Measurements from ENCODE around the gene SLC66A3. TPM values are rescaled to one million over a fixed set of nuclear protein-coding genes. Genes with fewer than 3 reads are reported as not detected.

Gene SLC66A3
- total RNA-seq, 1 experiment from 2014 or later: 13.3 TPM

- H3K9me3 Mint-ChIP-seq: no peaks in the 10 kb centered on the region
- H3K4me2 ChIP-seq (ENCODE audit: insufficient read depth, insufficient read length, low read length): no peak overlapping the region
- no peak overlapping the region for H2BK20ac ChIP-seq (ENCODE audit: low read depth, low read length, poor library complexity, severe bottlenecking)
- H3K4me3 Mint-ChIP-seq: no peak overlapping the region
- H2BK120ac ChIP-seq (ENCODE audit: low read depth, low read length, poor library complexity, severe bottlenecking): no peak overlapping the region
- no peaks in the 10 kb centered on the region for H4K20me1 ChIP-seq (ENCODE audit: control insufficient read depth, insufficient read depth, insufficient read length)
- H2AK5ac ChIP-seq (ENCODE audit: insufficient read length, low read length): no peak overlapping the region
- H4K91ac ChIP-seq (ENCODE audit: insufficient read length, low read depth, low read length): no peak overlapping the region
- H3K79me1 ChIP-seq (ENCODE audit: insufficient read depth, low read depth, low read length, poor library complexity, severe bottlenecking): no peaks in the 10 kb centered on the region
- H3K79me2 ChIP-seq (ENCODE audit: insufficient read depth, low read length): no peaks in the 10 kb centered on the region
- no peak overlapping the region for H3K56ac ChIP-seq (ENCODE audit: insufficient read length, low read depth, low read length)
- H3K27ac ChIP-seq (ENCODE audit: insufficient read length, low read depth, low read length): no peak overlapping the region
- no peak overlapping the region for H3K27ac Mint-ChIP-seq
- no peak overlapping the region for H4K5ac ChIP-seq (ENCODE audit: insufficient read length, low read depth, low read length)
- H2AFZ ChIP-seq (ENCODE audit: low read length): no peak overlapping the region
- H3K18ac ChIP-seq (ENCODE audit: insufficient read length, low read depth, low read length): no peak overlapping the region
- no peak overlapping the region for H3T11ph ChIP-seq (ENCODE audit: low read length)
- H3K27me3 Mint-ChIP-seq (ENCODE audit: low read depth): no peaks in the 10 kb centered on the region
- no peak overlapping the region for H4K8ac ChIP-seq (replicated peaks; ENCODE audit: insufficient read length, low read depth, low read length)
- no peak overlapping the region for H3K9ac ChIP-seq (ENCODE audit: extremely low read depth, insufficient read length, low read length)
- H3K36me3 Mint-ChIP-seq (ENCODE audit: insufficient read depth in 1 of 3, low read depth in 3 of 3): peaks cover 0 to 22% (median 19%) of the 10 kb centered on the region in 3 experiments; a peak in 5 of 7 replicates
- DNase-seq: no peak
- no peak for TF ChIP-seq CTCF (conservative IDR thresholded peaks at IDR 0.05)
- H2BK5ac ChIP-seq (ENCODE audit: insufficient read length, low read length): no peak overlapping the region
- no peaks in the 10 kb centered on the region for H3K27me3 ChIP-seq (ENCODE audit: insufficient read depth, low read length)
- H3K23me2 ChIP-seq (ENCODE audit: insufficient read length, low read depth, low read length, poor library complexity, severe bottlenecking): no peaks in the 10 kb centered on the region
- no peaks in the 10 kb centered on the region for H3K9me3 ChIP-seq (ENCODE audit: control insufficient read depth, low read depth, low read length)
- H3K4ac ChIP-seq (ENCODE audit: low read depth, low read length): no peak overlapping the region
- no peak overlapping the region for H2BK15ac ChIP-seq (ENCODE audit: low read depth, low read length)
- no CpG with 5 or more reads among the region's 7 CpGs for WGBS (ENCODE audit: extremely low coverage, insufficient read length, low lambda C conversion rate)
- H3K4me1 Mint-ChIP-seq: no peaks in the 10 kb centered on the region
- H3K14ac ChIP-seq (ENCODE audit: insufficient read depth, low read length): no peak overlapping the region
- no peak overlapping the region for H3K23ac ChIP-seq (ENCODE audit: insufficient read length, low read depth, low read length)
- no peaks in the 10 kb centered on the region for H3K4me1 ChIP-seq (ENCODE audit: insufficient read depth, low read length)
- no peak overlapping the region for H2BK12ac ChIP-seq (ENCODE audit: insufficient read length, low read depth, low read length)
Observed at GRCh38 chr2:11187083-11187619, 31.9 kb downstream of the SLC66A3 start.
